Nephron (organoid): ENCODE results near the gene MYLIP.
A peak's percentile ranks its signal among the peaks of the same experiment; 100 is the strongest.
"Not testable (repeated sequence)": the region's sequence is repeated elsewhere in the genome, so short reads cannot be mapped to it uniquely, and the experiment has no call there.

Experiments used
- H3K27ac Mint-ChIP-seq, 3 experiments: 2 replicates each; pipeline ENCODE4 v1.8.0; 2020; ENCODE audit warnings: mixed read lengths in 3 of 3, mild to moderate bottlenecking in 2 of 3, moderate library complexity in 1 of 3
- H3K27me3 Mint-ChIP-seq: 2 replicates; pipeline ENCODE4 v1.8.0; 2021; ENCODE audit warnings: low read depth, mild to moderate bottlenecking, moderate library complexity, mixed read lengths
- H3K36me3 Mint-ChIP-seq: 2 replicates; pipeline ENCODE4 v1.8.0; 2020; ENCODE audit warnings: low read depth, mixed read lengths
- H3K4me1 Mint-ChIP-seq: 2 replicates; pipeline ENCODE4 v1.8.0; 2020; ENCODE audit warnings: mixed read lengths
- H3K4me3 Mint-ChIP-seq, 3 experiments: 2 replicates each; pipeline ENCODE4 v1.8.0; 2020; ENCODE audit warnings: mild to moderate bottlenecking in 3 of 3, mixed read lengths in 3 of 3, moderate library complexity in 2 of 3
- H3K9me3 Mint-ChIP-seq: 2 replicates; pipeline ENCODE4 v1.8.0; 2020; ENCODE audit warnings: mixed read lengths
- CTCF ChIP-seq, 3 experiments: fragments of 200-600 bp; sonication (generic); IDR thresholded peaks; one replicate each; pipeline ENCODE4 v1.5.0; 2021; ENCODE audit warnings: antibody characterized with exemption in 3 of 3; ENCODE audit not compliant: unreplicated experiment in 3 of 3

MYLIP gene

GRCh38 chr6:16168858-16169257, 40.0 kb downstream of the MYLIP start:
- peak; percentile 54 to 59 (median 58) for TF ChIP-seq CTCF (IDR thresholded peaks at IDR 0.05; ENCODE audit: unreplicated experiment in 3 of 3)
- Mint-ChIP-seq H3K9me3 (no peaks in the 10 kb centered on the region), H3K27me3 (peaks cover 5% of the 10 kb centered on the region), H3K36me3 (no peaks in the 10 kb centered on the region), H3K27ac (peak overlapping the region; percentile 87 to 92 (median 87)), H3K4me3 (no peak overlapping the region), H3K4me1 (peaks cover 26% of the 10 kb centered on the region)

- no peaks in the 10 kb centered on the region for H3K36me3 Mint-ChIP-seq
These were observed 42.5 kb downstream of the MYLIP start for GRCh38 chr6:16171400-16171799.

GRCh38 chr6:16173167-16173940, 44.5 kb downstream of the MYLIP start:
- peaks cover 12% of the 10 kb centered on the region for H3K27me3 Mint-ChIP-seq
- no peaks in the 10 kb centered on the region for H3K9me3 Mint-ChIP-seq
- peaks cover 12% of the 10 kb centered on the region for H3K4me1 Mint-ChIP-seq
- H3K27ac Mint-ChIP-seq = peak overlapping the region in 1 of 3 experiments; percentile 99
- no peak overlapping the region for H3K4me3 Mint-ChIP-seq
- no peaks in the 10 kb centered on the region for H3K36me3 Mint-ChIP-seq
- TF ChIP-seq CTCF (IDR thresholded peaks at IDR 0.05; ENCODE audit: unreplicated experiment in 3 of 3) = no peak

More at GRCh38 chr6:16171400-16171799, 42.5 kb downstream of the MYLIP start:
- no peak for TF ChIP-seq CTCF (IDR thresholded peaks at IDR 0.05; ENCODE audit: unreplicated experiment in 3 of 3)
- Mint-ChIP-seq H3K27ac (no peak overlapping the region), H3K4me3 (no peak overlapping the region), H3K27me3 (peaks cover 12% of the 10 kb centered on the region), H3K4me1 (peaks cover 28% of the 10 kb centered on the region), H3K9me3 (no peaks in the 10 kb centered on the region)

GRCh38 chr6:16174416-16175078, 45.7 kb downstream of the MYLIP start:
- Mint-ChIP-seq H3K27me3 (peaks cover 12% of the 10 kb centered on the region), H3K36me3 (no peaks in the 10 kb centered on the region), H3K9me3 (no peaks in the 10 kb centered on the region), H3K4me1 (peaks cover 5% of the 10 kb centered on the region), H3K27ac (peak overlapping the region; percentile 94 to 99 (median 94)), H3K4me3 (peak overlapping the region in 1 of 3 experiments; percentile 16)
- TF ChIP-seq CTCF (IDR thresholded peaks at IDR 0.05; ENCODE audit: unreplicated experiment in 3 of 3) = no peak

GRCh38 chr6:16176600-16176999, 47.7 kb downstream of the MYLIP start:
- H3K27me3 Mint-ChIP-seq = peaks cover 24% of the 10 kb centered on the region
- peak overlapping the region in 1 of 3 experiments; percentile 99 for H3K27ac Mint-ChIP-seq
- peaks cover 12% of the 10 kb centered on the region for H3K4me1 Mint-ChIP-seq
- not testable (repeated sequence) for H3K36me3 Mint-ChIP-seq, H3K9me3 Mint-ChIP-seq, H3K4me3 Mint-ChIP-seq

GRCh38 chr6:16177881-16178280, 49.0 kb downstream of the MYLIP start:
- Mint-ChIP-seq H3K4me3 (no peak overlapping the region), H3K36me3 (no peaks in the 10 kb centered on the region), H3K4me1 (peaks cover 15% of the 10 kb centered on the region), H3K27ac (peak overlapping the region in 1 of 3 experiments; percentile 29), H3K9me3 (no peaks in the 10 kb centered on the region), H3K27me3 (peaks cover 24% of the 10 kb centered on the region)
- no peak for TF ChIP-seq CTCF (IDR thresholded peaks at IDR 0.05; ENCODE audit: unreplicated experiment in 3 of 3)
